Activated CD8-positive, alpha-beta memory T cell treated with anti-CD3 and anti-CD28 coated beads, Interleukin-2, amount 10 ng/mL, durations not matched to agents 7 days and 5 days (primary cell): ENCODE data around the gene NANOG. TPM values are rescaled to one million over a fixed set of nuclear protein-coding genes. Genes with fewer than 3 reads are reported as not detected.
"Not testable (repeated sequence)": the region's sequence is repeated elsewhere in the genome, so short reads cannot be mapped to it uniquely, and the experiment has no call there.

ENCODE experiments used
- ATAC-seq: fragments of 150-1000 bp; cut with Tn5 transposase; one replicate; pipeline ENCODE4 v1.10.0; 2021; ENCODE audit warnings: moderate library complexity
- CTCF ChIA-PET: fragments of 350-600 bp; sonication (Branson Sonifier 250); formaldehyde crosslinking; loops from one replicate; lab custom pipeline; 2021; ENCODE audit warnings: antibody characterized with exemption; lab: Charles Lee
- DNase-seq: peaks from one replicate; pipeline ENCODE4 v3.0.0-alpha.2; 2020
- H3K27ac Mint-ChIP-seq: one replicate; pipeline ENCODE4 v1.8.0; 2021; ENCODE audit warnings: mild to moderate bottlenecking, mixed read lengths
- H3K27me3 Mint-ChIP-seq: one replicate; pipeline ENCODE4 v1.8.0; 2021; ENCODE audit warnings: mixed read lengths
- H3K36me3 Mint-ChIP-seq: one replicate; pipeline ENCODE4 v1.8.0; 2021; ENCODE audit warnings: mild to moderate bottlenecking, mixed read lengths
- H3K4me1 Mint-ChIP-seq: one replicate; pipeline ENCODE4 v1.8.0; 2021; ENCODE audit warnings: mixed read lengths
- H3K4me3 Mint-ChIP-seq: one replicate; pipeline ENCODE4 v1.8.0; 2021; ENCODE audit warnings: mild to moderate bottlenecking, moderate library complexity, mixed read lengths
- H3K9me3 Mint-ChIP-seq: one replicate; pipeline ENCODE4 v1.8.0; 2022; ENCODE audit warnings: low read depth, mixed read lengths
- total RNA-seq, 2 experiments: library from RNA; stranded (reverse); gene quantifications; one replicate each; pipeline ENCODE4 v1.2.3, GENCODE V29; 2021

The NANOG gene
- total RNA-seq, result not detected

DNA sequence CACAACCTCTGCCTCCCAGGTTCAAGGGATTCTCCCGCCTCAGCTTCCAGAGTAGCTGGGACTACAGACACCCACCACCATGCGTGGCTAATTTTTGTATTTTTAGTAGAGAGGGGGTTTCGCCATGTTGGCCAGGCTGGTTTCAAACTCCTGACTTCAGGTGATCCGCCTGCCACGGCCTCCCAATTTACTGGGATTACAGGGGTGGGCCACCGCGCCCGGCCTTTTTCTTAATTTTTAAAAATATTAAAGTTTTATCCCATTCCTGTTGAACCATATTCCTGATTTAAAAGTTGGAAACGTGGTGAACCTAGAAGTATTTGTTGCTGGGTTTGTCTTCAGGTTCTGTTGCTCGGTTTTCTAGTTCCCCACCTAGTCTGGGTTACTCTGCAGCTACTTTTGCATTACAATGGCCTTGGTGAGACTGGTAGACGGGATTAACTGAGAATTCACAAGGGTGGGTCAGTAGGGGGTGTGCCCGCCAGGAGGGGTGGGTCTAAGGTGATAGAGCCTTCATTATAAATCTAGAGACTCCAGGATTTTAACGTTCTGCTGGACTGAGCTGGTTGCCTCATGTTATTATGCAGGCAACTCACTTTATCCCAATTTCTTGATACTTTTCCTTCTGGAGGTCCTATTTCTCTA is at the start of gene NANOG:
TSS of gene NANOG (plus strand) at position 519 of the 645 bp plus-strand sequence. CDS start 213 bp downstream, outside the sequence.
- not testable (repeated sequence) for H3K4me3 Mint-ChIP-seq, H3K36me3 Mint-ChIP-seq, DNase-seq, ATAC-seq, H3K4me1 Mint-ChIP-seq, H3K9me3 Mint-ChIP-seq, H3K27ac Mint-ChIP-seq
- CTCF ChIA-PET, result interaction anchor here (1.6 kb wide), 1 partner anchor 73 kb away, joined by 4 read pairs; no protein-coding TSS in a partner anchor
- peaks cover 15% of the 10 kb centered on the region for H3K27me3 Mint-ChIP-seq

DNA sequence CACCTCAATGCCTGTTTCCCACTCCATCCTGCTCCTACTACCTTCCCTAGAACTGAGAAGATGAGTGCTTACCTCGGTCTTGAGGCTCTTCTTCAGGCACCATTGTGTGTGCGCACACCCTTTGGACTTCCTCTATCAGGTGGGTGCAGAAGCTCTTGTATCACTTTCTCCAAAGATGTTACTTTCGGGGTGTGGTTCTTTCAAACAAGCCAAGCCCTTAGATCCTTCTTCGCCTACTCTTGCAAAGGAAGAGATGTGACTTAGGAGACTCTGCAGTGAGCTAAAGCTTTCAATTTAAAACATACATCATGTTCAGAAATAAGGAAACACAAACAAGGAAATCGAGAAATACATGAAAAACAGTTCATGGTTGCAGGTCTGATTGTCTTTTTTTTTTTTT is 42.0 kb upstream of the NANOG start, which contains the start of gene CLEC4C:
TSS of gene CLEC4C (minus strand) at position 130 of the 400 bp plus-strand sequence. CDS start at position 103, 27 bp downstream.
- no peak within 1 kb of the TSS for H3K4me3 Mint-ChIP-seq
- no peaks in the 10 kb centered on the region for H3K9me3 Mint-ChIP-seq
- peaks cover 8% of the 10 kb centered on the region for H3K4me1 Mint-ChIP-seq
- CTCF ChIA-PET, result no interaction called here
- no peak within 1 kb of the TSS for H3K27ac Mint-ChIP-seq
- DNase-seq, result no peak
- H3K36me3 Mint-ChIP-seq, result no peaks in the 10 kb centered on the region
- no peaks in the 10 kb centered on the region for H3K27me3 Mint-ChIP-seq
- ATAC-seq, result no peak

DNA sequence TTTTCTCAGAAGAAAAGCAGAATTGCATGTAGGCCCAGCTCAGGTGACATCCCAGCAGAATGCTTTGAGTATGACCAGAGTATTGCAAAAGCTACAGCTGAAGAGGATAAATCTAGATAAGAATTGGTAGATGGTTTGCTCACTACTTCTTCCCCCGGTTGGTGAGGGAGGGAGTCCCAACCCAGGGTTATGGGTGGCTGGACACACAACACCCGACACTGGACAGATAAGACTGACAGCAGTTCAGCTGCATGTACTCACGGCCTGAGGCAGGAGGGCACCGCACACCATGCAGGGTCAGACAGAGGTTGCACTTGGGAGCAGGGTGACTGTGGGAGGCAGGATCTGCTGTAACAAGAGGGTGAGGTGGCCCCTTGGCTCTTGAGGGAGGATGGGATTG is 40.4 kb upstream of the NANOG start:
- no peaks in the 10 kb centered on the region for H3K9me3 Mint-ChIP-seq
- no peak for ATAC-seq
- CTCF ChIA-PET, result no interaction called here

DNA sequence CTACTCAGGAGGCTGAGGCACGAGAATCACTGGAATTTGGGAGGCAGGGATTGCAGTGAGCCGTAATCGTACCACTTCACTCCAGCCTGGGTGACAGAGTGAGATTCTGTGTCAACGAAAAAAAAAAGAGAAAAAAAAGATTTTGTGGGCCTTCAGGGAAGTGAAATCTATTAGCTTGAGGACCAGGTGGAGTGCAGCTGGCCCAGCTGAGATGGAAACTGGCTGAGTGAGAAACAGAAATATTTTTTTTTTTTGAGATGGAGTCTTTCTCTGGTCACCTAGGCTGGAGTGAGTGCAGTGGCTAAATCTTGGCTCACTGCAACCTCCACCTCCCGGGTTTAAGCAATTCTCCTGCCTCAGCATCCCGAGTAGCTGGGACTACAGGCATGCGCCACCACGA is 39.8 kb upstream of the NANOG start:
- Mint-ChIP-seq H3K36me3 (peaks cover 1% of the 10 kb centered on the region), H3K4me3 (no peak overlapping the region), H3K27ac (no peak overlapping the region), H3K9me3 (no peaks in the 10 kb centered on the region), H3K4me1 (peaks cover 15% of the 10 kb centered on the region), H3K27me3 (no peaks in the 10 kb centered on the region)
- ATAC-seq (no peak), DNase-seq (no peak)
- CTCF ChIA-PET, result no interaction called here

More for the DNA sequence above, 40.4 kb upstream of the NANOG start:
- H3K4me3 Mint-ChIP-seq, result no peak overlapping the region
- H3K27me3 Mint-ChIP-seq, result no peaks in the 10 kb centered on the region
- peaks cover 15% of the 10 kb centered on the region for H3K4me1 Mint-ChIP-seq
- peaks cover 1% of the 10 kb centered on the region for H3K36me3 Mint-ChIP-seq
- H3K27ac Mint-ChIP-seq, result no peak overlapping the region
- DNase-seq, result no peak

DNA sequence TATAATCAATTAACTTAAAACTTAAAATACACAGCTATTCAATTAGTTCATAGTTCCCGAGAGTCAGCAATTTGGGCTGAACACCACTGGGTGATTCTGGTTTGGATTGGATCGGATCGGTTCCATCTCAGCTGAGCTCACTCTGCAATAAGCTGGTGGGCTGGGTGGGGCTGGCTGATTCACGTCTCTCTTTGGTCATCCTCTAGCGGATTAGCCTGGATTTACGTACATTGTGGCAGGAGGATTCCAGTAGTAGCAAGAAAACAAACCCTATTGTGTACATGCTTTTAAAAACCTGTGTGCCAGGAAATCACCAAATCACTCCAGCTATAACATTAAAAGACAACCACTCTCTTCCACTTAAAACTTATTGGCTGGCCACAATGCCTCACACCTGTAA is 38.9 kb upstream of the NANOG start:
- CTCF ChIA-PET, result interaction anchor here (0.9 kb wide), 1 partner anchor 59 kb away, joined by 4 read pairs; no protein-coding TSS in a partner anchor
- H3K36me3 Mint-ChIP-seq, result peaks cover 1% of the 10 kb centered on the region
- peaks cover 15% of the 10 kb centered on the region for H3K4me1 Mint-ChIP-seq
- no peaks in the 10 kb centered on the region for H3K9me3 Mint-ChIP-seq
- ATAC-seq (no peak), DNase-seq (no peak)
- no peaks in the 10 kb centered on the region for H3K27me3 Mint-ChIP-seq
- no peak overlapping the region for H3K27ac Mint-ChIP-seq
- H3K4me3 Mint-ChIP-seq, result no peak overlapping the region

DNA sequence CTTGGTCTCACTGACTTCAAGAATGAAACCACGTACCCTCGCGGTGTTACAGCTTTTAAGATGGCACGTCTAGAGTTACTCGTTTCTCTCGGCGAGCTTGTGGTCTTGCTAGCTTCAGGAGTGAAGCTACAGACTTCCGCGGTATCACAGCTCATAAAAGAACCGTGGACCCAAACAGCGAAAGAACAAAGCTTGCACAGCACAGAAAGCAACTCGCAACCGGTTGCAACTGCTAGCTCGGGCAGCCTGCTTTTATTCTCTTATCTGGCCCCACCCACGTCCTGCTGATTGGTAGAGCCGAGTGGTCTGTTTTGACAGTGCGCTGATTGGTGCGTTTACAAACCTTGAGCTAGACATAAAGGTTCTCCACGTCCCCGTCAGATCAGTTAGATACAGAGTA is 37.8 kb upstream of the NANOG start:
- peak overlapping the region; percentile 70 for H3K27ac Mint-ChIP-seq
- ATAC-seq, result peak; percentile 57

DNA sequence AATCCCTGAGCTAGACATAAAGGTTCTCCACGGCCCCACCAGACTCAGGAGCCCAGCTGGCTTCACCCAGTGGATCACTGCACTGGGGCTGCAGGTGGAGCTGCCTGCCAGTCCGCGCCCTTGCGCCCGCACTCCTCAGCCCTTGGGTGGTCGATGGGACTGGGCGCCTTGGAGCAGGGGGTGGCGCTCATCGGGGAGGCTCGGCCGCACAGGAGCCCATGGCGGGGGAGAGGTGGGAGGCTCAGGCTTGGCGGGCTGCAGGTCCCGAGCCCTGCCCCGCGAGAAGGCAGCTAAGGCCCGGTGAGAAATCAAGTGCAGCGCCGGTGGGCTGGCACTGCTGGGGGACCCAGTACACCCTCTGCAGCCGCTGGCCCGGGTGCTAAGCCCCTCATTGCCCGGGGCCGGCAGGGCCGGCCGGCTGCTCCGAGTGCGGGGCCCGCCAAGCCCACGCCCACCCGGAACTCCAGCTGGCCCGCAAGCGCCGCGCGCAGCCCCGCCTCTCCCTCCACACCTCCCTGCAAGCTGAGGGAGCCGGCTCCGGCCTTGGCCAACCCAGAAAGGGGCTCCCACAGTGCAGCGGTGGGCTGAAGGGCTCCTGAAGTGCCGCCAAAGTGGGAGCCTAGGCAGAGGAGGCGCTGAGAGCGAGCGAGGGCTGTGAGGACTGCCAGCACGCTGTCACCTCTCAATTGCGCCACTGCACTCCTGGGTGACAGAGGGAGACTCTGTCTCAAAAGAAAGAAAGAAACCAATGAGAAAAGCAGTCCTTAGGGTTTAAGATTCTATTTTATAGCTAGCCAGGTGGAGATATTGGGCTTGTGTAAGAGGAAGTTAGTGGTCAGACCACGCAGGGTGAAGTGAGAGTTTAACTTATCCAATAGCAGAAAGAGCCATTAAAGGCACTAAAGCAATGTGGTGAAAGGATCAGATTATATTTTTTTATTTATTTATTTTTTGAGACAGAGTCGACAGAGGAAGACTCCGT is 37.0 kb upstream of the NANOG start:
- H3K36me3 Mint-ChIP-seq, H3K4me3 Mint-ChIP-seq, ATAC-seq, H3K27me3 Mint-ChIP-seq, H3K9me3 Mint-ChIP-seq: not testable (repeated sequence)
- DNase-seq, result peak; percentile 41
- Mint-ChIP-seq H3K4me1 (peaks cover 22% of the 10 kb centered on the region), H3K27ac (peak overlapping the region; percentile 70)
- CTCF ChIA-PET, result interaction anchor here (0.9 to 1.0 kb wide), 2 partner anchors 57 to 242 kb away, joined by 3 read pairs; no protein-coding TSS in a partner anchor

More for the DNA sequence above, 37.8 kb upstream of the NANOG start:
- Mint-ChIP-seq H3K27me3 (no peaks in the 10 kb centered on the region), H3K4me1 (peaks cover 22% of the 10 kb centered on the region), H3K4me3 (peak overlapping the region; percentile 40), H3K9me3 (no peaks in the 10 kb centered on the region), H3K36me3 (peaks cover 1% of the 10 kb centered on the region)
- CTCF ChIA-PET, result interaction anchor here (0.9 to 1.0 kb wide), 2 partner anchors 58 to 243 kb away, joined by 3 read pairs; no protein-coding TSS in a partner anchor
- peak; percentile 53 for DNase-seq

DNA sequence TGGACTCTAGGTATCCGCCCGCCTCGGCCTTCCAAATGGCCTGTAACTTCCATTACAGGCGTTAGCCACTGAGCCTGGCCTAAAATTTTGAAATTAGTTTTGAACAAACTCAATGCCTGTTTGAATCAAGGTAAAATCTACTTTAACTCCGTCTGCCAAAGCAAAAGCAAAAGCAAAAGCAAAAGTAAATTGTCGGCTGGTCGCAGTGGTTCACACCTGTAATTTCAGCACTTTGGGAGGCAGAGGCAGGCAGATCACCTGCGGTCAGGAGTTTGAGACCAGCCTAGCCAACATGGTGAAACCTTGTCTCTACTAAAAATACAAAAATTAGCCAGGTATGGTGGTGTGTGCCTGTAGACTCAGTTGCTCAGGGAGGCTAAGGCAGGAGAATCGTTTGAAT is 33.5 kb upstream of the NANOG start:
- not testable (repeated sequence) for H3K36me3 Mint-ChIP-seq, H3K9me3 Mint-ChIP-seq, H3K27me3 Mint-ChIP-seq
- peak overlapping the region; percentile 59 for H3K4me3 Mint-ChIP-seq
- CTCF ChIA-PET, result interaction anchor here (1.4 kb wide), 1 partner anchor 51 kb away, joined by 3 read pairs; no protein-coding TSS in a partner anchor
- peak overlapping the region; percentile 78 for H3K27ac Mint-ChIP-seq
- ATAC-seq, result peak; percentile 60
- H3K4me1 Mint-ChIP-seq, result peaks cover 22% of the 10 kb centered on the region
- peak; percentile 71 for DNase-seq

DNA sequence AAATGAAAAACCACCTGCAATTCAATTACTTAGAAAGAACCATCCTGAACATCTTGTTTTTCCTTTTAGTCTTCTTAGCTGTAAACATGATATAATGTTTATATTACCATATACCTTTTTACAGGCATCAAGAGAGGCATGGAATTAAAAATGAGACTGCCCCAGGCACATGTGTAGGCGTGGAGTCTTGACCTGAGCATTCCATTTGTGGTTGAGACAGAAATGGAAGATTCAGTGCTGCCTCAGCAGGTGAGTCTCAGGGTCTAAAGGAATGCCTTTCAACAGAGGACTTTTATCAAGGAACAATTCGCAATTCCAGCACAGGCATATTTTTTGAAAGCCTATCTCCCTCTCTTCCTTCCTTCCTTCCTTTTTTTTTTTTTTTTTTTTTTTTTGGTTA is 32.2 kb upstream of the NANOG start:
- Mint-ChIP-seq H3K27ac (no peak overlapping the region), H3K4me3 (no peak overlapping the region), H3K27me3 (peaks cover 7% of the 10 kb centered on the region), H3K9me3 (no peaks in the 10 kb centered on the region), H3K36me3 (peaks cover 1% of the 10 kb centered on the region), H3K4me1 (peaks cover 14% of the 10 kb centered on the region)
- ATAC-seq, result no peak
- CTCF ChIA-PET, result interaction anchor here (1.4 kb wide), 1 partner anchor 50 kb away, joined by 3 read pairs; no protein-coding TSS in a partner anchor
- DNase-seq, result no peak

DNA sequence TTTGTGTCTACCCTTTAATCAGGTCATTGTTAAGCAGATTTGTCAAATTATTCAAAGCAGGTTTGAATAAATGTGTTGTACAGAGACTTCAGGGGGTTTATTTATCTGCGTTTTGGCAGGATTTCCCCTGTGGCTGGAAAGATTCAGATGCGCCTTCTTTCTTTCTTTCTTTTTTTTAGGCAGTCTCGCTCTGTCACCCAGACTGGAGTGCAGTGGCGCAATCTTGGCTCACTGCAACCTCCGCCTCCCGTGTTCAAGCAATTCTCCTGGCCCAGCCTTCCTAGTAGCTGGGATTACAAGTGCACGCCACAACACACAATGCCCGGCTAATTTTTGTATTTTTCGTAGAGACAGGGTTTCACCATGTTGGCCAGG is 30.4 kb upstream of the NANOG start:
- Mint-ChIP-seq H3K4me1 (peaks cover 7% of the 10 kb centered on the region), H3K9me3 (no peaks in the 10 kb centered on the region), H3K4me3 (no peak overlapping the region), H3K36me3 (no peaks in the 10 kb centered on the region), H3K27me3 (peaks cover 7% of the 10 kb centered on the region), H3K27ac (no peak overlapping the region)
- DNase-seq, result no peak
- CTCF ChIA-PET, result interaction anchor here (0.7 kb wide), 1 partner anchor 130 kb away, joined by 3 read pairs; no protein-coding TSS in a partner anchor
- ATAC-seq, result no peak

DNA sequence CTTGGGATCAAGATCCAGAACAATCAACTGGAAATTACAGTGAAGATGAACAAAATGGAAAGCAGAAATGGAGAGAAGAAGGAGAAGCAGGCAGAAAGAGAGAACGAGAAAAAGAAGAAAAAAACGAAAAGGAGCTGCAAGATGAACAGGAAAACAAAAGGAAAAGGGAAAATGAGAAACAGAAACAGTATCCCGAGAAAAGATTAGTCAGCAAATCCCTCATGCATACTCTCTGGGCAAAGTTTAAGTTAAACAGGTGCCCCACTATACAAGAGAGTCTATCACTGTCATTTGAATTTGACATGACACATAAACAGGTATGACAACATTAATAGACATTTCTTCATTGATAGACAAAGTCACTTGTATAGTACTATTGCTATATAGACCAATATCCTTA is 19.2 kb upstream of the NANOG start:
- DNase-seq (no peak), ATAC-seq (no peak)
- H3K4me1 Mint-ChIP-seq, result no peaks in the 10 kb centered on the region
- CTCF ChIA-PET, result no interaction called here
- no peaks in the 10 kb centered on the region for H3K9me3 Mint-ChIP-seq
- H3K27me3 Mint-ChIP-seq, result peaks cover 2% of the 10 kb centered on the region
- H3K36me3 Mint-ChIP-seq, result no peaks in the 10 kb centered on the region
- no peak overlapping the region for H3K27ac Mint-ChIP-seq
- no peak overlapping the region for H3K4me3 Mint-ChIP-seq

DNA sequence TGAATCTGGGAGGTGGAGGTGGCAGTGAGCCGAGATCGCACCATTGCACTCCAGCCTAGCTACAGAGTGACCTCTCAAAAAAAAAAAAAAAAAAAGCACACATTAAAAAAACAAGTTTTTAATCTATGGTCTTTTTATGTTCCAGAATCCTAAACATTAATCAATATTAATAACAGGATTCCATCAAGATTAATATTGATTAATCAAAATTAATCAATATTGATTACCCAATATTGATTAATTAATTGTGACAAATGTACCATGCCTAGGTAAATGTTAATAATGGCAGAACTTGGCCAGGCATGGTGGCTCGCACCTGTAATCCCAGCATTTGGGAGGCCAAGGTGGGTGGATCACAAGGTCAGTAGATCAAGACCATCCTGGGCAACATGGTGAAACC is 7.9 kb upstream of the NANOG start:
- CTCF ChIA-PET, result no interaction called here
- ATAC-seq, result no peak
- no peak overlapping the region for H3K27ac Mint-ChIP-seq
- no peaks in the 10 kb centered on the region for H3K4me1 Mint-ChIP-seq
- no peaks in the 10 kb centered on the region for H3K27me3 Mint-ChIP-seq
- no peaks in the 10 kb centered on the region for H3K9me3 Mint-ChIP-seq
- no peak overlapping the region for H3K4me3 Mint-ChIP-seq
- H3K36me3 Mint-ChIP-seq, result no peaks in the 10 kb centered on the region
- no peak for DNase-seq

DNA sequence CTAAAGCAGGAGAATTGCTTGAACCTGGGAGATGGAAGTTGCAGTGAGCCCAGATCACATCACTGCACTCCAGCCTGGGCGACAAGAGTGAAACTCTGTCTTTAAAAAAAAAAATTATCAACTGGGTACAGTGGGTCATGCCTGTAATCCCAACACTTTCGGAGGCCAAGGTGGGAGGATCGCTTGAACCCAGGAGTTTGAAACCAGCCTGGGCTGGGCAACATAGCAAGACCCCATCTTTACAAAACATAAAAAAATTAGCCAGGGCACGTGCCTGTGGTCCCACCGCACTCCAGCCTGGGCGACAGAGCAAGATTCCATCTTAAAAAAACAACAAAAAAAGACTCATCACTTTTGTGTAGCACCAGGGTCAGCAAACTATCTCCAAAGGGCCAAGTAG is 7.1 kb upstream of the NANOG start:
- no peak overlapping the region for H3K27ac Mint-ChIP-seq
- H3K4me3 Mint-ChIP-seq, result no peak overlapping the region
- CTCF ChIA-PET, result no interaction called here
- DNase-seq, result no peak
- H3K4me1 Mint-ChIP-seq, result no peaks in the 10 kb centered on the region
- no peaks in the 10 kb centered on the region for H3K9me3 Mint-ChIP-seq
- ATAC-seq, result no peak
- H3K27me3 Mint-ChIP-seq, result peaks cover 5% of the 10 kb centered on the region
- no peaks in the 10 kb centered on the region for H3K36me3 Mint-ChIP-seq
